Sigmoid colon (tissue), 7 donors: Measurements from ENCODE around the gene XYLT2. TPM values are rescaled to one million over a fixed set of nuclear protein-coding genes. Genes with fewer than 3 reads are reported as not detected.

ENCODE experiments used
- DNase-seq: peaks from one replicate; pipeline ENCODE4 v3.0.0-alpha.2; 2019
- H3K27ac ChIP-seq, 4 donors: fragments of 200-600 bp; sonication (generic); one replicate each; pipeline ENCODE4 v1.5.1; 2016 to 2019; ENCODE audit warnings: mild to moderate bottlenecking in 1 of 4
- H3K27me3 ChIP-seq, 3 donors: fragments of 200-600 bp; sonication (generic); one replicate each; pipeline ENCODE4 v1.5.1; 2019; ENCODE audit warnings: mild to moderate bottlenecking in 1 of 3
- H3K36me3 ChIP-seq, 4 donors: fragments of 200-600 bp; sonication (generic); one replicate each; pipeline ENCODE4 v1.5.1; 2016 to 2019
- H3K4me1 ChIP-seq, 4 donors: fragments of 200-600 bp; sonication (generic); one replicate each; pipeline ENCODE4 v1.5.1; 2017 to 2019
- H3K4me3 ChIP-seq, 4 donors: fragments of 200-600 bp; sonication (generic); one replicate each; pipeline ENCODE4 v1.5.1; 2017 to 2019; ENCODE audit warnings: mild to moderate bottlenecking in 2 of 4, moderate library complexity in 1 of 4
- H3K9me3 ChIP-seq, 4 donors: fragments of 200-600 bp in 3 of 4; sonication (generic) in 3 of 4; one replicate each; pipeline versions ENCODE4 v1.5.1 to v1.6.1; 2013 to 2019
- CTCF ChIP-seq, 4 experiments: fragments of 450-650 bp in 3 of 4; fragments of 200-600 bp in 1 of 4; IDR thresholded peaks; one replicate each; pipeline ENCODE4 v1.5.1; 2016 to 2019; ENCODE audit warnings: antibody characterized with exemption in 4 of 4, mild to moderate bottlenecking in 3 of 4, moderate library complexity in 2 of 4
- EP300 ChIP-seq, 4 donors: sonication (generic); formaldehyde crosslinking; IDR thresholded peaks; one replicate each; pipeline ENCODE4 v1.6.1; 2017; ENCODE audit warnings: antibody characterized with exemption in 4 of 4
- POLR2A ChIP-seq, 2 donors: fragments of 450-650 bp; IDR thresholded peaks; one replicate each; pipeline ENCODE4 v1.6.1; 2016; ENCODE audit warnings: antibody characterized with exemption in 2 of 2, mild to moderate bottlenecking in 2 of 2, moderate library complexity in 2 of 2
- POLR2AphosphoS5 ChIP-seq, 4 donors: sonication (generic); formaldehyde crosslinking; IDR thresholded peaks; one replicate each; pipeline ENCODE4 v1.6.1; 2017; ENCODE audit warnings: antibody characterized with exemption in 4 of 4
- WGBS, 2 donors: extraction: QIAGEN DNeasy Blood & Tissue Kit; methylation state at CpG; one replicate each; pipeline ENCODE4 v1.1.7; 2013; 5-methylcytosine and 5-hydroxymethylcytosine counted together
- intact Hi-C: fragments of 100-400 bp; cut with DNase I; formaldehyde crosslinking; loops from one replicate; pipeline ENCODE4 v1.15.1; 2023
- polyA plus RNA-seq, 3 donors: library from polyadenylated mRNA; stranded (reverse); fragments of 200-250 nt; gene quantifications; one replicate each; pipeline ENCODE4 v1.2.3, GENCODE V29; 2013
- total RNA-seq, 4 donors: library from RNA; depleted of rRNA; stranded (reverse); fragments of >200 nt; gene quantifications; one replicate each; pipeline ENCODE4 v1.1.0, GENCODE V29; 2016
- donor health status: healthy with polysubstance abuse.
- donor health status: Bipolar disorder and iron deficiency.
- donor health status: healthy.

The XYLT2 gene
- total and polyA plus RNA-seq, 7 donors: 1.8 to 27.4 (median 16.2) TPM

GRCh38 chr17:50339381-50339780, 6.5 kb upstream of the XYLT2 start:
- Histone ChIP-seq H3K9me3 (no peaks in the 10 kb centered on the region), H3K27me3 (no peaks in the 10 kb centered on the region), H3K36me3 (no peaks in the 10 kb centered on the region), H3K4me1 (no peaks in the 10 kb centered on the region), H3K4me3 (no peak overlapping the region), H3K27ac (no peak overlapping the region)
- intact Hi-C loops: no loop called here
- DNase-seq: no peak
- no peak for TF ChIP-seq POLR2AphosphoS5 (IDR thresholded peaks at IDR 0.05)
- TF ChIP-seq EP300 (IDR thresholded peaks at IDR 0.05): no peak
- TF ChIP-seq CTCF (IDR thresholded peaks at IDR 0.05): no peak
- no peak for TF ChIP-seq POLR2A (IDR thresholded peaks at IDR 0.05)

GRCh38 chr17:50344731-50345365, 1.1 kb upstream of the XYLT2 start:
- intact Hi-C loops: no loop called here

GRCh38 chr17:50346313-50347116, 589 bp downstream of the XYLT2 start:
- peaks cover 0 to 36% (median 31%) of the 10 kb centered on the region in 4 donors for H3K4me1 ChIP-seq

More at GRCh38 chr17:50344731-50345365, 1.1 kb upstream of the XYLT2 start:
- peak; percentile 66 for DNase-seq
- TF ChIP-seq POLR2A (IDR thresholded peaks at IDR 0.05): no peak
- no peak for TF ChIP-seq CTCF (IDR thresholded peaks at IDR 0.05)
- TF ChIP-seq POLR2AphosphoS5 (IDR thresholded peaks at IDR 0.05): no peak
- no peak for TF ChIP-seq EP300 (IDR thresholded peaks at IDR 0.05)
- no peaks in the 10 kb centered on the region for H3K36me3 ChIP-seq
- no peaks in the 10 kb centered on the region for H3K9me3 ChIP-seq
- no peaks in the 10 kb centered on the region for H3K27me3 ChIP-seq
- H3K4me1 ChIP-seq: peaks cover 0 to 36% (median 30%) of the 10 kb centered on the region in 4 donors
- 34 to 58% methylated on average over 13 of the region's 13 CpGs for WGBS, 2 donors
- H3K27ac ChIP-seq: peak overlapping the region in 1 of 4 donors; percentile 66
- H3K4me3 ChIP-seq: no peak overlapping the region

DNA sequence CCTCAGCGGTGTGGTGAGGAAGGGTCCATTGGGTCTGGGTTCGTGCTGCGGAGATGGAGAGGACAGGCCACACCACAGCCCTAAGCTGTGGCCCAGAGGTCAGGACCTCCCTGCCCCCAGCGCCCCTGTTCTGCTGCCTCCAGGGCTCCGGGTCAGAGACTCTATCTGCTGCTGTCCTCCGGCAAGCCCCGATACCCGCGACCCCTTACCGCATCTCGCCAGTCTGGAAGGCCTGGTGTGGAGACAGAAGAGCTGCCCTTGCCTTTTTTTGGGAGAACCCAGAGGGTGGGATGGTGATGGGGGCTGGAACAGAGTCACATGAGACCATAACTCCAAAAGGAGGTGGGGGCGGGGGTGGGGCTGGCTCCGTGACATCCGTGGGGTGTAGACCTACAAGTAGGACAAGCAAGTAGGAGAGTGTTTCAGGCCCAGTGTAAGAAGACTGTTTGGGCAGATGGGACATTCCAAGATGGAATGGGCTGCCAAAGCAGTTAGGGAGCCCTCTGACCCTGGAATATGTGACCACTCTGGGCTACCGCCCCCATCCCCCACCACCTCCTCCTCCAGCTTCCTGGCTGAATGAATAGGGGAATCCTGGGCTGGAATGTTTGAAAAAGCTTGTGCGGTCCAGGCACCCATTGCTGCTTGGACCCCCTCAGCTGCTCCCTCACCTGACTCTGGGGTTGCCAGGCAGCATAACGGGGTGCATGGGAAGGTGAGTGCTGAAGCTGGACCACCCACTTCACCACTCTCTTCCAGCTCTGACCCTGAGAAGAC, 1.4 kb downstream of the XYLT2 start:
- no peak for TF ChIP-seq CTCF (IDR thresholded peaks at IDR 0.05)
- no peak for TF ChIP-seq POLR2AphosphoS5 (IDR thresholded peaks at IDR 0.05)
- TF ChIP-seq POLR2A (IDR thresholded peaks at IDR 0.05): no peak
- TF ChIP-seq EP300 (IDR thresholded peaks at IDR 0.05): no peak
- DNase-seq: peak; percentile 62
- Histone ChIP-seq H3K27ac (peak overlapping the region; percentile 66 to 82 (median 77)), H3K27me3 (no peaks in the 10 kb centered on the region), H3K9me3 (no peaks in the 10 kb centered on the region), H3K36me3 (no peaks in the 10 kb centered on the region), H3K4me1 (peaks cover 0 to 44% (median 37%) of the 10 kb centered on the region in 4 donors), H3K4me3 (peak overlapping the region; percentile 72 to 95 (median 84))
- intact Hi-C loops: no loop called here
- WGBS, 2 donors: 54 to 60% methylated on average over 17 of the region's 17 CpGs

More at GRCh38 chr17:50346313-50347116, 589 bp downstream of the XYLT2 start:
- no peaks in the 10 kb centered on the region for H3K9me3 ChIP-seq
- WGBS, 2 donors: 1 to 2% methylated on average over 57 of the region's 57 CpGs
- no peak for TF ChIP-seq POLR2A (IDR thresholded peaks at IDR 0.05)
- TF ChIP-seq EP300 (IDR thresholded peaks at IDR 0.05): no peak
- no peak for TF ChIP-seq POLR2AphosphoS5 (IDR thresholded peaks at IDR 0.05)
- no peak for TF ChIP-seq CTCF (IDR thresholded peaks at IDR 0.05)
- no peaks in the 10 kb centered on the region for H3K36me3 ChIP-seq
- H3K27me3 ChIP-seq: no peaks in the 10 kb centered on the region
- intact Hi-C loops: no loop called here
- DNase-seq: peak; percentile 76
- H3K27ac ChIP-seq: peak overlapping the region; percentile 66 to 82 (median 77)
- peak overlapping the region; percentile 72 to 95 (median 84) for H3K4me3 ChIP-seq
